K562 (cell line): ENCODE results near the gene PLCB4. TPM values are rescaled to one million over a fixed set of nuclear protein-coding genes. Genes with fewer than 3 reads are reported as not detected.

ENCODE experiments used
- ATAC-seq: fragments of 200-7000 bp; cut with Tn5 transposase; 3 replicates; pipeline ENCODE4 v1.9.1; 2020; ENCODE audit warnings: moderate library complexity
- BruUV-seq: library from RNA; stranded (reverse); fragments of 400-500 nt; replicated peaks from 2 replicates; lab custom pipeline; 2021; lab: Mats Ljungman, UMichigan
- CTCF ChIA-PET: fragments of 300-600 bp; formaldehyde crosslinking; extraction: SDS; loops from one replicate; lab custom pipeline; 2021; ENCODE audit warnings: low intra/inter-chr PET ratio; lab: Yijun Ruan, JAX
- POLR2A ChIA-PET: fragments of 300-600, 350-650 bp; sonication (Branson Sonifier 250); formaldehyde crosslinking; extraction: SDS; loops from one replicate; lab custom pipeline; 2021; ENCODE audit warnings: antibody characterized with exemption, inconsistent platforms; lab: Yijun Ruan, JAX
- DNase-seq, 4 experiments: peaks; one replicate each; pipeline versions ENCODE4 v3.0.0 to v3.0.0-alpha.2; 2011 to 2018; ENCODE audit warnings: low spot score in 3 of 4, mixed read lengths in 3 of 4; ENCODE audit errors: extremely low read depth in 1 of 4
- FAIRE-seq: peaks from 2 replicates; lab custom pipeline; 2011; peaks lifted over from hg19 to GRCh38; lab: Jason Lieb, UNC
- H2AFZ ChIP-seq: 2 replicates; pipeline ENCODE4 v1.6.0; 2011; ENCODE audit warnings: low read depth, low read length, control low read depth, inconsistent platforms
- H3K27ac ChIP-seq: fragments of 200-600 bp; 3 replicates; pipeline ENCODE4 v1.8.0; 2011; ENCODE audit warnings: low read depth, mild to moderate bottlenecking, control low read depth, inconsistent platforms, low read length, moderate library complexity, mixed read lengths; ENCODE audit errors: extremely low read depth
- H3K27me3 ChIP-seq, 2 experiments: fragments of 300-600 bp in 1 of 2; 2 replicates in 1 of 2; 3 replicates in 1 of 2; pipeline versions ENCODE4 v1.6.0 to v1.8.0; 2011; ENCODE audit warnings: inconsistent platforms in 2 of 2, low read length in 2 of 2, mild to moderate bottlenecking in 1 of 2, mixed read lengths in 1 of 2, moderate library complexity in 1 of 2; ENCODE audit not compliant: control insufficient read depth in 2 of 2, insufficient read depth in 2 of 2
- H3K36me3 ChIP-seq: fragments of 300-600 bp; 3 replicates; pipeline ENCODE4 v1.8.0; 2011; ENCODE audit warnings: mild to moderate bottlenecking, low read length, inconsistent platforms; ENCODE audit not compliant: control insufficient read depth, insufficient read depth
- H3K4me1 ChIP-seq, 2 experiments: fragments of 200-600 bp in 1 of 2; replicated peaks in 1 of 2; 2 replicates in 1 of 2; 3 replicates in 1 of 2; pipeline versions ENCODE4 v1.5.1 to v1.8.0; 2011; ENCODE audit warnings: inconsistent platforms in 2 of 2, low read length in 2 of 2, mild to moderate bottlenecking in 1 of 2, mixed read lengths in 1 of 2, moderate library complexity in 1 of 2; ENCODE audit not compliant: control insufficient read depth in 2 of 2, insufficient read depth in 2 of 2
- H3K4me2 ChIP-seq: 2 replicates; pipeline ENCODE4 v1.6.1; 2011; ENCODE audit warnings: low read length, control low read depth, inconsistent platforms, mixed read lengths; ENCODE audit not compliant: insufficient read depth
- H3K4me3 ChIP-seq: fragments of 200-600 bp; sonication (generic), shearing (Covaris generic); 2 replicates; pipeline ENCODE4 v1.5.1; 2016; ENCODE audit warnings: control low read depth, inconsistent platforms
- H3K79me2 ChIP-seq: fragments of 200-600 bp; 3 replicates; pipeline ENCODE4 v1.8.0; 2011; ENCODE audit warnings: low read length, inconsistent platforms; ENCODE audit not compliant: control insufficient read depth, insufficient read depth
- H3K9ac ChIP-seq, 2 experiments: 2 replicates each; pipeline versions ENCODE4 v1.6.0 to v1.6.1; 2011; ENCODE audit warnings: low read depth in 2 of 2, low read length in 2 of 2, control low read depth in 1 of 2, inconsistent platforms in 1 of 2, mild to moderate bottlenecking in 1 of 2, mixed read lengths in 1 of 2; ENCODE audit not compliant: insufficient read depth in 1 of 2
- H3K9me1 ChIP-seq: one replicate; pipeline ENCODE4 v1.6.0; 2011; ENCODE audit warnings: inconsistent platforms, mild to moderate bottlenecking, low read length, moderate library complexity; ENCODE audit not compliant: control insufficient read depth, insufficient read depth
- H3K9me3 ChIP-seq: replicated peaks from 2 replicates; pipeline ENCODE4 v1.5.1; 2011; ENCODE audit warnings: low read depth, low read length, inconsistent platforms; ENCODE audit not compliant: control insufficient read depth, insufficient read depth
- H4K20me1 ChIP-seq: replicated peaks from 2 replicates; pipeline ENCODE4 v1.6.1; 2011; ENCODE audit warnings: low read length, inconsistent platforms, mixed read lengths; ENCODE audit not compliant: control insufficient read depth, insufficient read depth
- ARID3B ChIP-seq: fragments of 250-450 bp; sonication (Bioruptor Pico); IDR thresholded peaks from 2 replicates; pipeline ENCODE4 v1.4.0; 2020; ENCODE audit warnings: borderline replicate concordance
- EZH2 ChIP-seq: IDR thresholded peaks from 2 replicates; pipeline ENCODE4 v1.6.1; 2012; ENCODE audit warnings: low read depth, mild to moderate bottlenecking, inconsistent platforms, low read length, borderline replicate concordance
- FIP1L1 ChIP-seq: fragments of 200-400 bp; formaldehyde crosslinking; IDR thresholded peaks from 2 replicates; pipeline ENCODE4 v1.6.1; 2018; ENCODE audit warnings: mild to moderate bottlenecking, low read depth, low read length; ENCODE audit not compliant: poor library complexity, severe bottlenecking
- MTA2 ChIP-seq: fragments of 450-650 bp; IDR thresholded peaks from 2 replicates; pipeline ENCODE4 v1.6.1; 2016; ENCODE audit warnings: low read depth
- POLR2H ChIP-seq: IDR thresholded peaks from 2 replicates; pipeline ENCODE4 v1.6.1; 2016; ENCODE audit warnings: missing genetic modification characterization, low read depth, mild to moderate bottlenecking, control low read depth, missing compliant biosample characterization, moderate library complexity
- RBM22 ChIP-seq: fragments of 200-400 bp; formaldehyde crosslinking; IDR thresholded peaks from 2 replicates; pipeline ENCODE4 v1.6.1; 2018; ENCODE audit warnings: low read length, low read depth; ENCODE audit not compliant: poor library complexity, severe bottlenecking
- SMARCC2 ChIP-seq: fragments of 450-650 bp; IDR thresholded peaks from 2 replicates; pipeline ENCODE4 v1.6.1; 2017; ENCODE audit warnings: antibody characterized with exemption, moderate library complexity, mild to moderate bottlenecking, low read depth
- YY1 ChIP-seq, 3 experiments: IDR thresholded peaks; 2 replicates each; pipeline ENCODE4 v1.6.1; 2011; ENCODE audit warnings: low read length in 2 of 3, mild to moderate bottlenecking in 2 of 3, moderate library complexity in 2 of 3, borderline replicate concordance in 1 of 3, control low read depth in 1 of 3, low read depth in 1 of 3; ENCODE audit not compliant: insufficient read depth in 3 of 3, insufficient replicate concordance in 2 of 3, control insufficient read depth in 1 of 3, insufficient read length in 1 of 3; ENCODE audit errors: extremely low read depth in 1 of 3
- ZNF212 ChIP-seq: fragments of 450-650 bp; formaldehyde crosslinking; IDR thresholded peaks from 2 replicates; pipeline ENCODE4 v1.4.0; 2020; ENCODE audit warnings: mild to moderate bottlenecking
- ZNF592 ChIP-seq: fragments of 450-650 bp; IDR thresholded peaks from 2 replicates; pipeline ENCODE4 v1.6.1; 2017; ENCODE audit warnings: antibody characterized with exemption, mild to moderate bottlenecking
- WGBS: fragments of 100-300 bp; shearing (Covaris generic); methylation state at CpG from one replicate; pipeline ENCODE4 v1.1.6; 2016; ENCODE audit warnings: low coverage, mixed read lengths; ENCODE audit not compliant: insufficient coverage; ENCODE audit errors: missing lambda C conversion rate; 5-methylcytosine and 5-hydroxymethylcytosine counted together
- in situ Hi-C: fragments of 300-500 bp; cut with MboI; formaldehyde crosslinking; loops from 4 replicates; pipeline ENCODE4 v1.15.0; 2018; ENCODE audit warnings: inconsistent platforms, mixed read lengths
- intact Hi-C: fragments of 100-400 bp; cut with micrococcal nuclease; formaldehyde crosslinking; loops from 2 replicates; pipeline ENCODE4 v1.14.2; 2022
- polyA plus RNA-seq, 8 experiments: library from polyadenylated mRNA; depleted of rRNA in 4 of 8; stranded (reverse) in 5 of 8; unstranded in 3 of 8; fragments of >200 nt; fragmentation: Nextera tagmentation in 2 of 8; fragmentation: Illumina TruSeq in 1 of 8; extraction: Ambion mirVana in 2 of 8; extraction: Trizol in 1 of 8; gene quantifications; 2 replicates each; pipeline versions ENCODE4 v1.2.1 to v1.2.3, GENCODE V29; 2011 to 2014; ENCODE audit warnings: inconsistent platforms in 1 of 8, missing spikeins in 1 of 8
- total RNA-seq, 7 experiments: library from RNA; depleted of rRNA in 6 of 7; stranded (reverse); fragments of >200 nt in 6 of 7; fragmentation: Illumina TruSeq in 2 of 7; extraction: Trizol in 2 of 7; gene quantifications; 2 replicates each; pipeline versions ENCODE4 v1.2.1 to v1.2.3, GENCODE V29; 2011 to 2021; ENCODE audit warnings: low replicate concordance in 1 of 7
- TF ChIP-seq, protein P1 (sequence below), 3 experiments: fragments of 200-800 bp in 1 of 3; sonication (Bioruptor generic) in 1 of 3; sonication (generic) in 1 of 3; formaldehyde crosslinking in 1 of 3; IDR thresholded peaks; 2 replicates each; pipeline versions ENCODE4 v1.6.1 to v1.8.0; 2016 to 2022; ENCODE audit warnings: mild to moderate bottlenecking in 2 of 3, missing compliant biosample characterization in 2 of 3, missing genetic modification characterization in 2 of 3, missing genetic modification reagents in 1 of 3
- TF ChIP-seq, protein P2 (sequence below): IDR thresholded peaks from 2 replicates; pipeline ENCODE4 v1.6.1; 2012; ENCODE audit warnings: low read depth, low read length, improper control_type of control experiment, borderline replicate concordance

Gene PLCB4
- total and polyA plus RNA-seq, 9 of the 15 experiments (the other 6 are each of a cell fraction or from before 2014, with no cell fraction given): 0.20 to 2.9 (median 0.52) TPM

GRCh38 chr20:9293145-9293544 is 224.3 kb downstream of the PLCB4 start:
- no peak overlapping the region for H3K4me3 ChIP-seq
- no peaks in the 10 kb centered on the region for H3K4me1 ChIP-seq
- H4K20me1 ChIP-seq: no peaks in the 10 kb centered on the region
- no peaks in the 10 kb centered on the region for H3K9me1 ChIP-seq
- no peaks in the 10 kb centered on the region for H3K36me3 ChIP-seq
- ChIA-PET CTCF (no interaction called here), POLR2A (interaction anchor here (0.6 kb wide), 1 partner anchor 392 kb away, joined by 3 read pairs; no protein-coding TSS in a partner anchor)
- H2AFZ ChIP-seq: no peak overlapping the region
- no peak overlapping the region for H3K4me2 ChIP-seq
- no peaks in the 10 kb centered on the region for H3K27me3 ChIP-seq
- no peak for ATAC-seq
- H3K27ac ChIP-seq: no peak overlapping the region
- no peaks in the 10 kb centered on the region for H3K9me3 ChIP-seq
- 0% methylated on average over 1 of the region's 2 CpGs for WGBS
- no peak for DNase-seq
- intact Hi-C loops: no loop called here
- H3K79me2 ChIP-seq: no peaks in the 10 kb centered on the region
- in situ Hi-C loops: no loop called here
- no peak for FAIRE-seq
- no peak overlapping the region for H3K9ac ChIP-seq
- BruUV-seq: no TSS peak
- no peak for TF ChIP-seq ARID3B (CRISPR knock-in tag)
- no peak for TF ChIP-seq YY1 (IDR thresholded peaks at IDR 0.05; ENCODE audit: borderline replicate concordance in 1 of 3, control insufficient read depth in 1 of 3, extremely low read depth in 1 of 3, insufficient read depth in 3 of 3, insufficient read length in 1 of 3, insufficient replicate concordance in 2 of 3, low read depth in 1 of 3, low read length in 2 of 3)
- TF ChIP-seq MTA2: no peak
- TF ChIP-seq, protein P1, sequence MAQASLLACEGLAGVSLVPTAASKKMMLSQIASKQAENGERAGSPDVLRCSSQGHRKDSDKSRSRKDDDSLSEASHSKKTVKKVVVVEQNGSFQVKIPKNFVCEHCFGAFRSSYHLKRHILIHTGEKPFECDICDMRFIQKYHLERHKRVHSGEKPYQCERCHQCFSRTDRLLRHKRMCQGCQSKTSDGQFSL (CRISPR knock-in tag; IDR thresholded peaks at IDR 0.05): no peak
- TF ChIP-seq, protein P1 (tag; IDR thresholded peaks at IDR 0.05): no peak
- TF ChIP-seq ZNF592: no peak
- TF ChIP-seq EZH2: no peak
- no peak for TF ChIP-seq FIP1L1
- TF ChIP-seq RBM22: no peak
- TF ChIP-seq POLR2H (tag): no peak
- TF ChIP-seq ZNF212 (CRISPR knock-in tag): no peak
- TF ChIP-seq, protein P2, sequence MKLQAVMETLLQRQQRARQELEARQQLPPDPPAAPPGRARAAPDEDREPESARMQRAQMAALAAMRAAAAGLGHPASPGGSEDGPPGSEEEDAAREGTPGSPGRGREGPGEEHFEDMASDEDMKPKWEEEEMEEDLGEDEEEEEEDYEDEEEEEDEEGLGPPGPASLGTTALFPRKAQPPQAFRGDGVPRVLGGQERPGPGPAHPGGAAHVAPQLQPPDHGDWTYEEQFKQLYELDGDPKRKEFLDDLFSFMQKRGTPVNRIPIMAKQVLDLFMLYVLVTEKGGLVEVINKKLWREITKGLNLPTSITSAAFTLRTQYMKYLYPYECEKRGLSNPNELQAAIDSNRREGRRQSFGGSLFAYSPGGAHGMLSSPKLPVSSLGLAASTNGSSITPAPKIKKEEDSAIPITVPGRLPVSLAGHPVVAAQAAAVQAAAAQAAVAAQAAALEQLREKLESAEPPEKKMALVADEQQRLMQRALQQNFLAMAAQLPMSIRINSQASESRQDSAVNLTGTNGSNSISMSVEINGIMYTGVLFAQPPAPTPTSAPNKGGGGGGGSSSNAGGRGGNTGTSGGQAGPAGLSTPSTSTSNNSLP: no peak
- no peak for TF ChIP-seq SMARCC2
